ENCODE measurements around the gene SMIM8.

The SMIM8 gene

DNA sequence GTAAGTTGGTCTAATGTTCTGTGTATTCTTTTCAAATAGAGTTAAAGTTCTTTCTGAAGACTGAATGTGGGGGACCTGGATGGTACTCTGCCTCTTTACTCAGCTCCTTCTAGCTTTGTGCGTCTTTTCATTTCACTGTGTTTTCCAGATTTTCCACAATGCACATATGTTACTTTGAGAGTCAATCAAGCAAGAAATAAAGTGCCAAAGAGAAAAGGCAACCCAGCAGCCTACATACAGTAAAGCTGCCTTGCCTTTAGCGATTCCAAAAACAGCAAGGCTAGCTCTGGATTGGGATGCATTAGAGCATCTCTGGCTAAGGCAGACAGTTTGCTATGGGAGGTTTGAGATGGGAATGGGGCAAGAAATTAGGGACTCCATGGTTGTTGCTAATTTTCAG is 27.5 kb downstream of the SMIM8 start:
- Mint-ChIP-seq H3K27me3 (no peaks in the 10 kb centered on the region), H3K27ac (no peak overlapping the region), H3K9me3 (no peaks in the 10 kb centered on the region), H3K4me1 (ENCODE audit: low read depth) (no peaks in the 10 kb centered on the region), H3K4me3 (no peak overlapping the region), H3K36me3 (ENCODE audit: low read depth) (peaks cover 9% of the 10 kb centered on the region)
- DNase-seq: no peak

GRCh38 chr6:87350516-87350915 is 28.1 kb downstream of the SMIM8 start:
- DNase-seq: no peak
- Mint-ChIP-seq H3K4me1 (ENCODE audit: low read depth) (no peaks in the 10 kb centered on the region), H3K27me3 (no peaks in the 10 kb centered on the region), H3K4me3 (no peak overlapping the region), H3K27ac (no peak overlapping the region), H3K36me3 (ENCODE audit: low read depth) (peaks cover 3% of the 10 kb centered on the region), H3K9me3 (no peaks in the 10 kb centered on the region)

- H3K27ac Mint-ChIP-seq: no peak overlapping the region
- DNase-seq: no peak
- H3K36me3 Mint-ChIP-seq (ENCODE audit: low read depth): peaks cover under 1% of the 10 kb centered on the region
- no peaks in the 10 kb centered on the region for H3K4me1 Mint-ChIP-seq (ENCODE audit: low read depth)
- no peaks in the 10 kb centered on the region for H3K9me3 Mint-ChIP-seq
- no peak overlapping the region for H3K4me3 Mint-ChIP-seq
- H3K27me3 Mint-ChIP-seq: no peaks in the 10 kb centered on the region
These were observed 29.2 kb downstream of the SMIM8 start for GRCh38 chr6:87351583-87351982.

DNA sequence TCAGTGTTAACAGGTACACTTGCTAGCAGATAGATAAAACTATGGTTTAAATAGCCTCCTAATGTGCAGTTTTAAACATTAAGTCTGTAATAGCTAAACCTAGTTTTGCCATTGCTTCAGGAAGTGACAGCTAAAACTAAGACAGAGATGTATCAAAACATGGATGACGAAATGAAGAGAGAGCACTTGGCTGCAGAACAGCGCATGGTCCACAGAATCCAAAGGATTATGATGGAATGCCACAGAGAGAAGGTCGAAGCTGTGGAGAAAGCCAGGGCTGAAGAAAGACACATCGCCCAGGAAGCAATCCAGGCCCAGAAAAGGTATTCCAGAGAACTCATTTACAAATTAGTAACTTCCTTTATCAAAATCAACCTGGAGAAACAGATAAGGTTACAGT is 33.8 kb downstream of the SMIM8 start:
- peaks cover 10% of the 10 kb centered on the region for H3K36me3 Mint-ChIP-seq (ENCODE audit: low read depth)
- no peaks in the 10 kb centered on the region for H3K4me1 Mint-ChIP-seq (ENCODE audit: low read depth)
- no peaks in the 10 kb centered on the region for H3K9me3 Mint-ChIP-seq
- no peaks in the 10 kb centered on the region for H3K27me3 Mint-ChIP-seq
- no peak overlapping the region for H3K4me3 Mint-ChIP-seq
- no peak overlapping the region for H3K27ac Mint-ChIP-seq
- DNase-seq: no peak

DNA sequence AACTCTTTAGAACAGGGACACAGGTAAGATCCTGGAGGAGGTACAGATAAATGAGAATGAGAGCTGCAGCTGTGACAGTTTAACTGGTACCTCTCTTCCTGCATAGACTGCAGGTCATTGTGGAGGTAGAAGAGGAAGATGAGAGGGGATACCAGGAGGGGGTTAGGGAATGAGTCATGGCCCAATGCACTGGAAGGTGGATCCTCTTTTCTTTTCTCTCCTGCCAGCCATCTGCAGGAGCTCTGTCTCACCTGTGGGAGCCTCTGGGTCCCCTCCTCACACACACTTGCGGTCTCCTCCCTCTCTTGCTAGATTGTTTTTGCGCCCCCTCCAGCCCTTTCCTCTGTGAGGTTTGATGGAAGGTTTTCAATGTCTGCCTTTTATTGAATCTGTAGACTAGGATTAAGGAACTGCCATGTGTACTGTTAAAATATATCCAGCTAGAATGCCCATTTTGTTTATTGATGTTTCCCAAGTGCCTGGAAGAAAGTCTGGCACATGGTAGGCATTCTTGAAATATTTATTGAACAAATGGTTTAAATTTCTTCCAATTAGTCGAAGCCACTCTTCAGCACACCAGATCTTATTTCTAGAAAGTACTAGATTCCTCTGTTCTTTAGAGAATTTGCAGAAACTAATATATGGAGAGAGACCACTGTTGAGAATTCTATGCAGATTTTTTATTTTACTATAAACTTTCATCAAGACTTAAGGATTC is 35.2 kb downstream of the SMIM8 start:
- Mint-ChIP-seq H3K4me3 (no peak overlapping the region), H3K27ac (no peak overlapping the region), H3K27me3 (no peaks in the 10 kb centered on the region), H3K36me3 (ENCODE audit: low read depth) (peaks cover 12% of the 10 kb centered on the region), H3K4me1 (ENCODE audit: low read depth) (no peaks in the 10 kb centered on the region), H3K9me3 (no peaks in the 10 kb centered on the region)
- DNase-seq: no peak

- no peaks in the 10 kb centered on the region for H3K27me3 Mint-ChIP-seq
- DNase-seq: no peak
These were observed 42.3 kb downstream of the SMIM8 start for GRCh38 chr6:87364602-87365252.

GRCh38 chr6:87366072-87366827 is 43.9 kb downstream of the SMIM8 start:
- no peak for DNase-seq
- Mint-ChIP-seq H3K27ac (no peak overlapping the region), H3K36me3 (ENCODE audit: low read depth) (peaks cover 23% of the 10 kb centered on the region), H3K27me3 (no peaks in the 10 kb centered on the region), H3K4me3 (no peak overlapping the region), H3K9me3 (peaks cover 9% of the 10 kb centered on the region), H3K4me1 (ENCODE audit: low read depth) (no peaks in the 10 kb centered on the region)

More at GRCh38 chr6:87364602-87365252, 42.3 kb downstream of the SMIM8 start:
- H3K36me3 Mint-ChIP-seq (ENCODE audit: low read depth): peaks cover 29% of the 10 kb centered on the region
- no peak overlapping the region for H3K4me3 Mint-ChIP-seq
- peaks cover 9% of the 10 kb centered on the region for H3K9me3 Mint-ChIP-seq
- no peaks in the 10 kb centered on the region for H3K4me1 Mint-ChIP-seq (ENCODE audit: low read depth)
- H3K27ac Mint-ChIP-seq: no peak overlapping the region

GRCh38 chr6:87366899-87367298 is 44.5 kb downstream of the SMIM8 start:
- Mint-ChIP-seq H3K27me3 (no peaks in the 10 kb centered on the region), H3K27ac (no peak overlapping the region), H3K9me3 (peaks cover 9% of the 10 kb centered on the region), H3K4me3 (no peak overlapping the region), H3K4me1 (ENCODE audit: low read depth) (no peaks in the 10 kb centered on the region), H3K36me3 (ENCODE audit: low read depth) (peaks cover 23% of the 10 kb centered on the region)
- DNase-seq: no peak

GRCh38 chr6:87373377-87373776 is 51.0 kb downstream of the SMIM8 start:
- Mint-ChIP-seq H3K9me3 (no peaks in the 10 kb centered on the region), H3K27me3 (no peaks in the 10 kb centered on the region), H3K4me1 (ENCODE audit: low read depth) (no peaks in the 10 kb centered on the region), H3K36me3 (ENCODE audit: low read depth) (peaks cover 2% of the 10 kb centered on the region), H3K27ac (no peak overlapping the region), H3K4me3 (no peak overlapping the region)
- DNase-seq: no peak

- no peaks in the 10 kb centered on the region for H3K9me3 Mint-ChIP-seq
- no peak overlapping the region for H3K27ac Mint-ChIP-seq
- no peak for DNase-seq
These were observed 52.9 kb downstream of the SMIM8 start for GRCh38 chr6:87375315-87375714.

GRCh38 chr6:87376643-87377042 is 54.3 kb downstream of the SMIM8 start:
- Mint-ChIP-seq H3K9me3 (no peaks in the 10 kb centered on the region), H3K4me3 (no peak overlapping the region), H3K36me3 (ENCODE audit: low read depth) (peaks cover 2% of the 10 kb centered on the region), H3K27ac (no peak overlapping the region), H3K27me3 (no peaks in the 10 kb centered on the region), H3K4me1 (ENCODE audit: low read depth) (no peaks in the 10 kb centered on the region)
- DNase-seq: no peak

More at GRCh38 chr6:87375315-87375714, 52.9 kb downstream of the SMIM8 start:
- H3K4me1 Mint-ChIP-seq (ENCODE audit: low read depth): no peaks in the 10 kb centered on the region
- H3K4me3 Mint-ChIP-seq: no peak overlapping the region
- no peaks in the 10 kb centered on the region for H3K27me3 Mint-ChIP-seq
- H3K36me3 Mint-ChIP-seq (ENCODE audit: low read depth): peaks cover 2% of the 10 kb centered on the region

DNA sequence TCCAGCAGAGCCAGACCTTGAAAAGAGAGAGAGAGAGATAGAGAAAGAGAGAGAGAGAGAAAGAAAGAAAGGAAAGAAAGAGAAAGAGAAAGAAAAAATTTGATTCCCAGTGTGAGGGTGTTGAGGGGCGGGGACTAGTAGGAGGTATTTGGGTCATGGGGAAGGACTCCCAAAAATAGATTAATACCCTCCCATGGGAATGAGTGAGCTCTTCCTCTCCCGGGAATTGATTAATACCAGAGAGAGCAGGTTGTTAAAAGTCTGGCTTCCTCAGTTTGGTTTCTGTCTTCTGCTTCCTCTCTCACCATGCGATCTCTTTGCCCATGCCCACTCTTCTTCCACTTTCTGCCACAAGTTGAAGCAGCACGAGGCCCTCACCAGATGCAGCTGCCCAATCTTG is 56.6 kb downstream of the SMIM8 start:
- no peak overlapping the region for H3K4me3 Mint-ChIP-seq
- DNase-seq: no peak
- H3K27ac Mint-ChIP-seq: no peak overlapping the region
- peaks cover 2% of the 10 kb centered on the region for H3K36me3 Mint-ChIP-seq (ENCODE audit: low read depth)
- H3K9me3 Mint-ChIP-seq: no peaks in the 10 kb centered on the region
- no peaks in the 10 kb centered on the region for H3K27me3 Mint-ChIP-seq
- no peaks in the 10 kb centered on the region for H3K4me1 Mint-ChIP-seq (ENCODE audit: low read depth)

GRCh38 chr6:87382861-87383260 is 60.5 kb downstream of the SMIM8 start:
- no peaks in the 10 kb centered on the region for H3K27me3 Mint-ChIP-seq
- no peaks in the 10 kb centered on the region for H3K9me3 Mint-ChIP-seq
- no peak overlapping the region for H3K27ac Mint-ChIP-seq
- H3K4me3 Mint-ChIP-seq: no peak overlapping the region
- no peaks in the 10 kb centered on the region for H3K4me1 Mint-ChIP-seq (ENCODE audit: low read depth)
- H3K36me3 Mint-ChIP-seq (ENCODE audit: low read depth): no peaks in the 10 kb centered on the region
- DNase-seq: no peak

GRCh38 chr6:87384038-87384437 is 61.6 kb downstream of the SMIM8 start:
- Mint-ChIP-seq H3K4me1 (ENCODE audit: low read depth) (no peaks in the 10 kb centered on the region), H3K4me3 (no peak overlapping the region), H3K36me3 (ENCODE audit: low read depth) (no peaks in the 10 kb centered on the region), H3K27me3 (no peaks in the 10 kb centered on the region), H3K27ac (no peak overlapping the region), H3K9me3 (no peaks in the 10 kb centered on the region)
- no peak for DNase-seq

DNA sequence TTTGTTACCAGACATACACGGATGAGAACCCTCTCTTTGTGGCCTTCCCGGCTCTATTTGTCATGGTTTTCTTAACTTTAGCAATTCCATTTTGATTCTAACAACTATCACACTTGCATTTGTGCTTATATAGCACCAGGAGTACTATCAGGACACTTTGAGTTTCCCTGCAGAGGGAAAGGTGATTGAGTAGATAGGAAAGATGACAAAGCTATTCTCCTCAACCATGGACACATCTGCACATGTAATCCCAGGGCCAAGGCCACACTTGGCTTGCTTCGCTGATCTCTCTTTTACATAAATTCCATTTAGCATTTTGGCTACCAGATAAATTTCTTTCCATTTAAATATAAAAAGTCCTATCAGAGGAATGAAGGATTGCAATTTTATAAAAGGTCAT is 62.1 kb downstream of the SMIM8 start:
- Mint-ChIP-seq H3K4me3 (no peak overlapping the region), H3K27ac (no peak overlapping the region), H3K27me3 (no peaks in the 10 kb centered on the region), H3K4me1 (ENCODE audit: low read depth) (no peaks in the 10 kb centered on the region), H3K36me3 (ENCODE audit: low read depth) (no peaks in the 10 kb centered on the region), H3K9me3 (no peaks in the 10 kb centered on the region)
- DNase-seq: no peak
